ENCODE measurements around the gene CFH. TPM values are rescaled to one million over a fixed set of nuclear protein-coding genes. Genes with fewer than 3 reads are reported as not detected.
A peak's percentile ranks its signal among the peaks of the same experiment; 100 is the strongest.
"Not testable (repeated sequence)": the region's sequence is repeated elsewhere in the genome, so short reads cannot be mapped to it uniquely, and the experiment has no call there.

Gene CFH
- total and polyA plus RNA-seq, 8 donors, result 3.3 to 25.7 (median 7.4) TPM

DNA sequence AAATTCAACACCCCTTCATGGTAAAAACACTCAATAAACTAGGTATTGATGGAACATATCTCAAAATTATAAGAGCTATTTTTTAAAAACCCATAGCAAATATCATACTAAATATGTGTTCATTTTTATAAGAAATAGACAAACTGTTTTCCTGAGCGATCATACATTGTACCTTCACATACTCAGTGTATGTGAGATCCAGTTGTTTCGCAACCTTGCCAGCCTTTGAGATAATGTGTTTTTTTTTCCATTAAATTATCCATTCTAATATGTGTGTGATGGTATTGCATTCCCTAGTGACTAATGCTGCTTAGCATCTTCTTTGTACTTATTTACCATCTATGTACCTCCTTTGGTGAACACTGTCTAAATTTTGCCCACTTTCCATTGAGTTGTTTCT lies 47.1 kb downstream of the CFH start:
- FAIRE-seq (no peak), ATAC-seq (no peak), DNase-seq (no peak)
- H3K4me3 ChIP-seq, result no peak overlapping the region
- H3K27me3 ChIP-seq, result no peaks in the 10 kb centered on the region
- WGBS, 2 donors, result 82 to 99% methylated on average over 2 of the region's 2 CpGs
- H3K9me3 ChIP-seq, result no peaks in the 10 kb centered on the region
- intact Hi-C loops (cut with DNase I), result no loop called here
- no peaks in the 10 kb centered on the region for H3K4me1 ChIP-seq
- TF ChIP-seq, protein P1, sequence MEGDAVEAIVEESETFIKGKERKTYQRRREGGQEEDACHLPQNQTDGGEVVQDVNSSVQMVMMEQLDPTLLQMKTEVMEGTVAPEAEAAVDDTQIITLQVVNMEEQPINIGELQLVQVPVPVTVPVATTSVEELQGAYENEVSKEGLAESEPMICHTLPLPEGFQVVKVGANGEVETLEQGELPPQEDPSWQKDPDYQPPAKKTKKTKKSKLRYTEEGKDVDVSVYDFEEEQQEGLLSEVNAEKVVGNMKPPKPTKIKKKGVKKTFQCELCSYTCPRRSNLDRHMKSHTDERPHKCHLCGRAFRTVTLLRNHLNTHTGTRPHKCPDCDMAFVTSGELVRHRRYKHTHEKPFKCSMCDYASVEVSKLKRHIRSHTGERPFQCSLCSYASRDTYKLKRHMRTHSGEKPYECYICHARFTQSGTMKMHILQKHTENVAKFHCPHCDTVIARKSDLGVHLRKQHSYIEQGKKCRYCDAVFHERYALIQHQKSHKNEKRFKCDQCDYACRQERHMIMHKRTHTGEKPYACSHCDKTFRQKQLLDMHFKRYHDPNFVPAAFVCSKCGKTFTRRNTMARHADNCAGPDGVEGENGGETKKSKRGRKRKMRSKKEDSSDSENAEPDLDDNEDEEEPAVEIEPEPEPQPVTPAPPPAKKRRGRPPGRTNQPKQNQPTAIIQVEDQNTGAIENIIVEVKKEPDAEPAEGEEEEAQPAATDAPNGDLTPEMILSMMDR (IDR thresholded peaks at IDR 0.05), result no peak
- no peaks in the 10 kb centered on the region for H3K36me3 ChIP-seq
- no peak overlapping the region for H3K27ac ChIP-seq

GRCh38 chr1:196701144-196701543 lies 49.3 kb downstream of the CFH start:
- Histone ChIP-seq H3K4me1 (no peaks in the 10 kb centered on the region), H3K36me3 (no peaks in the 10 kb centered on the region), H3K27ac (no peak overlapping the region), H3K9me3 (no peaks in the 10 kb centered on the region), H3K27me3 (no peaks in the 10 kb centered on the region), H3K4me3 (no peak overlapping the region)
- 40 to 52% methylated on average over 1 of the region's 1 CpG for WGBS, 2 donors
- TF ChIP-seq, protein P1 (IDR thresholded peaks at IDR 0.05), result no peak
- intact Hi-C loops (cut with DNase I), result no loop called here
- no peak for ATAC-seq
- no peak for DNase-seq
- no peak for FAIRE-seq

GRCh38 chr1:196709892-196710291 lies 58.0 kb downstream of the CFH start:
- H3K4me3 ChIP-seq; FAIRE-seq; ATAC-seq; DNase-seq; H3K27ac ChIP-seq; H3K36me3 ChIP-seq; H3K4me1 ChIP-seq; H3K9me3 ChIP-seq; intact Hi-C loops (cut with DNase I); H3K27me3 ChIP-seq: not testable (repeated sequence)
- WGBS, 2 donors, result 53 to 68% methylated on average over 2 of the region's 2 CpGs

DNA sequence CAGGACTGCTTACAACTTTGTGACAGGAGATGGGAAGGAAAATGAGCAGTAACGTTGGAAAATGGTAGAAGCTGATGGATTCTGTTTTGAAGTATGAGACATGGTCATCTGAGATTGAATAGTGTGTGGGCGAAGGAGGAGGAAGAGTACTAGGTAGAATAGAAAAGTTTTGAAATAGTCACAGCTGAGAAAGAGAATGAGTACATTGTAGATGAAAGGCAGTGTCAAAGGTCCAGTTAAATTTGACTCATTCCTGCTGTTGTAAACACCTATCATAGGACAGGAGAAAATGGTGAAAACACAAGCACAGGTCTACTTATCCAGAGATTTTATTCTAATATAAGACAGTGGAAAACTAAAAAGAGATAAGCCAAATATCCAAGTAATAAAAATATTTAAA lies 66.0 kb downstream of the CFH start:
- Histone ChIP-seq H3K4me1 (no peaks in the 10 kb centered on the region), H3K27ac (no peak overlapping the region), H3K36me3 (no peaks in the 10 kb centered on the region), H3K27me3 (no peaks in the 10 kb centered on the region), H3K9me3 (no peaks in the 10 kb centered on the region), H3K4me3 (no peak overlapping the region)
- no peak for ATAC-seq
- no peak for DNase-seq
- WGBS, 2 donors, result 51 to 56% methylated on average over 2 of the region's 2 CpGs
- TF ChIP-seq, protein P1 (IDR thresholded peaks at IDR 0.05), result no peak
- intact Hi-C loops (cut with DNase I), result no loop called here
- no peak for FAIRE-seq

DNA sequence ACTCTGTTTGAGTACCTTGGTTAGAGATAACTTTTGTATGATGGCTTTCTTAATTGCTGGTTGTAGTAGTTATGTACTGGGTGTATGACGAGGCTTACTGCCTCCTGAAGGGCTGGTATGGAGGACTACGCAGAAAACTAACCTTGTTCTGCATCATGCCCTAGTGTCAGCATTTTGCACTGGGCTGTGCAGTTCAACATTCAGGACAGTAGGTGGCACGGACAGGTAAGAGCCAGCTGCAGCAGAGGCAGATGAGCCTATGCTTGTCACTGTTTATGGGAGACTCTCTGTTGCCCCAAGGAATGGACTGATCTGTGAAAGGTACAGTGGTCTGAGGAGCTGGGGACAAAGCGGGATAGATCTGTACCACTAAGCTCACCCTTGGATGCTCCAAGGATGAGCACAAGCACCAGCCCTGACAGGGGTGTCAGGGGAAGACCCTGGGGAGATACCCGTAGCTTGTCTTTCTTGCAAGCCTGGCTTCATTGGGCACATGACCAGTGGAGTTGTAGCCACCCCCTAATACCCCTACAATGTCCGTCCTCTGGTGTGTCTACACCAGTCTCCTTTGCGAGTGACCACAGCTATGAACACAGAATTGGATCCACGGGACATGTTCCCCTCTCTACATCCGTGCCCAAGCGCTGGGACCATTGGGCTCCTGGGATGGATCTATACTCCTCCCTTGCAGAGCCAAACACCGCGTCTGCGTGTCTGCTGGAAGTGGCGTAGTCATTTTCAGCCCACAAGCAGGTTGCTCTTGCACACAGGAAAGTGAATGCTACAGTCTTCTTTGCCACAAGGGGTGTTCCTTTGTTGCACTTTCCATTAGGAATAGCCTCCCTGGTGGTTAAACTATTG lies 71.7 kb downstream of the CFH start:
- no peaks in the 10 kb centered on the region for H3K4me1 ChIP-seq
- no peak overlapping the region for H3K27ac ChIP-seq
- TF ChIP-seq, protein P1 (IDR thresholded peaks at IDR 0.05), result peak in 2 of 4 donors; percentile 48 to 57
- DNase-seq, result peak in 4 of 6 donors; percentile 5 to 70 (median 66)
- intact Hi-C loops (cut with DNase I), result no loop called here
- no peaks in the 10 kb centered on the region for H3K9me3 ChIP-seq
- H3K4me3 ChIP-seq, result no peak overlapping the region
- H3K27me3 ChIP-seq, result no peaks in the 10 kb centered on the region
- no peaks in the 10 kb centered on the region for H3K36me3 ChIP-seq
- no peak for FAIRE-seq
- ATAC-seq, result peak in 2 of 4 donors; percentile 58 to 72
- 60 to 68% methylated on average over 14 of the region's 14 CpGs for WGBS, 2 donors
